Hematopoietic multipotent progenitor cell treated with erythropoietin and hydrocortisone succinate and interleukin-3 and kit ligand, for 6 days (in vitro differentiated cells): Measurements from ENCODE around the gene CD207.
"Not testable (repeated sequence)": the region's sequence is repeated elsewhere in the genome, so short reads cannot be mapped to it uniquely, and the experiment has no call there.

ENCODE experiments used
- DNase-seq: peaks from one replicate; pipeline ENCODE4 v3.0.0-alpha.2; 2015

Gene CD207

GRCh38 chr2:70835643-70836042, at the start of gene CD207:
CD207 (minus strand) TSS chr2:70835816; CDS start chr2:70835776, 40 bp downstream.
- DNase-seq, result no peak

DNA sequence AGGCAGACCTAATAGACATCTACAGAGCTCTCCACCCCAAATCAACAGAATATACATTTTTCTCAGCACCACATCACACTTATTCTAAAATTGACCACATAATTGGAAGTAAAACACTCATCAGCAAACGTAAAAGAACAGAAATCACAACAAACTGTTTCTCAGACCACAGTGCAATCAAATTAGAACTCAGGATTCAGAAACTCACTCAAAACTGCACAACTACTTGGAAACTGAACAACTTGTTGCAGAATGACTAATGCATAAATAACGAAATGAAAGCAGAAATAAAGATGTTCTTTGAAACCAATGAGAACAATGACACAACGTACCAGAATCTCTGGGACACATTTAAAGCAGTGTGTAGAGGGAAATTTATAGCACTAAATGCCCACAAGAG, 42.9 kb upstream of the CD207 start:
- DNase-seq, result not testable (repeated sequence)

DNA sequence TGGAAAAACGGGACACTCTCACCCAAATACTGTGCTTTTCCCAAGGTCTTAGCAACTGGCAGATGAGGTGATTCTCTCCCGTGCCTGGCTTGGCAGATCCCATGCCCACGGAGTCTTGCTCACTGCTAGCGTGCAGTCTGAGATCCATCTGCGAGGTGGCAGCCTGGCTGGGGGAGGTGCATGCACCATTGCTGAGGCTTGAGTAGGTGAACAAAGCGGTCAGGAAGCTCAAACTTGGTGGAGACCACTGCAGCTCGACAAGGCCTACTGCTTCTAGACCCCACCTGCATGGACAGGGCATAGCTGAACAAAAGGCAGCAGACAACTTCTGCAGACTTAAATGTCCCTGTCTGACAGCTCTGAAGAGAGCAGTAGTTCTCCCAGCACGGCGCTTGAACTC, 40.5 kb upstream of the CD207 start:
- DNase-seq, result not testable (repeated sequence)

GRCh38 chr2:70873541-70873940, 37.9 kb upstream of the CD207 start:
- DNase-seq, result no peak

DNA sequence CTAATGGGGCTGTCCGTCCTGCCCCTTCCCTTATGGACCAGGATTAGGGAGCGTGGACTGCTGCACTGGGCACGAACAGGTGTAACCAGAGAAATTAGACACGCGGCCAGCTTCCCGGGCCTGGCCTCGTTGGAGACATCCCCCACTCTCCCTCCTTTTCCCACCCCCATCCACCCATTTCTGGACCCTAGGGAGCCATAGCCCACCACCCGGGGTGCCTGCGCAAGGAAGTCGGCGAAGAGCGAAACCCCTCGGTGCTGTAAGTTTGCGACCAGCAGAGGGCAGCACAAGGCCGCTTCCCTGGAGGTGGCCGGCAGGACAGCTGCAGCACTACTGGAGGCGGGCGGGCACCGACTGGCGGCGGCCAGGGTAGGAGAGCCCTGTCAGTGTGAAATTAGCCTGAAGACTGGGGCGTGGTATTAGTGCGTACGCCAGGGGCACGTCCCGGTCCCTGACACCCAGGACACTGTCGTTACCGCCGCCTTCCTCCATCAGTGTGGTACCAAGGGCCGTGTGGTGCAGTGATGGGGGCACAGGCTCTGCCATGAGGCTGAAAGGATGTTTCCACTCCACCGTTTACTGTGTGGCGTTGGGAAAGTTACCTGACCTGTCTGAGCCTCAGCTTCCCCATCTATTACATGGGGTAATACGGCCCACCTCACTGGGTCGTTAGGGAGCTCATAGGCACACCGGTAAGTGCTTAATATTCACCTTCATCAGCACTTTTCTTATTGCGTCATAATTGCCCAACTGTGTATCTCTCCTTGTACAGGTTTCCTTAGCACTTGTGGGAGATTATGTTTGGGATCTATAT, 36.0 kb upstream of the CD207 start:
- peak; percentile 86 for DNase-seq

GRCh38 chr2:70870790-70871189, 35.2 kb upstream of the CD207 start:
- no peak for DNase-seq

DNA sequence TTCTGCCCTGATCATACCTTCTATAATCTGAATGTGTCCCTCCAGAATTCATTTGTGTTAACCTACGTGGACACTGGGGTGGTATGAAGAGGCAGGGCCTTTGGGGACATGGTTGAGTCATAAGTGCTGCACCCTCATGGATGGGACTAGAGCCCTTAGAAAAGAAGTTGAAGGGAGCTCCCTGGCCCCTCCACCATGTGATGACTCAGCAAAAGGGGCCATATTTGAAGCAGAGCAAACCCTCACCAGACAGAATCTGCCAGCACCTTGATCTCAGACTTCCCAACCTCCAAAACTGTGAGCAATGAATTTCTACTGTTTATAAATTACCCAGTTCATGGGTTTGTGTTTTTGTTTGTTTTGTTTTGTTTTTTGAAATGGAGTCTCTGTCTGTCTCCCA, 33.4 kb upstream of the CD207 start:
- DNase-seq, result no peak

GRCh38 chr2:70861777-70862625, 26.4 kb upstream of the CD207 start:
- DNase-seq, result peak; percentile 84

- DNase-seq, result no peak
Measured at GRCh38 chr2:70855667-70856066, 20.1 kb upstream of the CD207 start.

- no peak for DNase-seq
Measured at GRCh38 chr2:70854411-70854810, 18.8 kb upstream of the CD207 start.

DNA sequence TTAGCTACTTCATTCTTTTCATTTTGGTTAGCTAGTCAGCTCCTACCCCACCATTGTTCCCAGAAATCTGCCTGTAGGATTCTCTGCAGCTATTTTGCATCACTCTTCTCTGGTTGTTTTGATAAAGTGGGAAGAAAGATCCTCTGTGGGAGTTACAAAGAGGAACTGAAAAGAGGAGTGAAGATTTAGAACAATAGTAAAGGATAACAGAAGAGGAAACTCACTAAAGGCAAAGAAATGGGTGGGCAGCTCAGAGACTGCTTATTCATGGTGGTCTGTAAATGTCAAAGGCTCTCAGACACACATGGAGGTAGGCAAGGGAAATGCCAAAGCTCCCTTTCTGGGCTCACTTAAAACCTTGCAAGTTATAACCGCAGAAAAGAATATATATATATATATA, 17.2 kb upstream of the CD207 start:
- no peak for DNase-seq

- DNase-seq, result no peak
Measured at GRCh38 chr2:70851704-70852103, 16.1 kb upstream of the CD207 start.

- DNase-seq, result no peak
Measured at GRCh38 chr2:70850925-70851324, 15.3 kb upstream of the CD207 start.

- no peak for DNase-seq
Measured at GRCh38 chr2:70842401-70842800, 6.8 kb upstream of the CD207 start.

- no peak for DNase-seq
Measured at GRCh38 chr2:70837980-70838925, 2.6 kb upstream of the CD207 start.

GRCh38 chr2:70834881-70835280, 735 bp downstream of the CD207 start:
- no peak for DNase-seq

GRCh38 chr2:70834106-70834505, 1.5 kb downstream of the CD207 start:
- no peak for DNase-seq

DNA sequence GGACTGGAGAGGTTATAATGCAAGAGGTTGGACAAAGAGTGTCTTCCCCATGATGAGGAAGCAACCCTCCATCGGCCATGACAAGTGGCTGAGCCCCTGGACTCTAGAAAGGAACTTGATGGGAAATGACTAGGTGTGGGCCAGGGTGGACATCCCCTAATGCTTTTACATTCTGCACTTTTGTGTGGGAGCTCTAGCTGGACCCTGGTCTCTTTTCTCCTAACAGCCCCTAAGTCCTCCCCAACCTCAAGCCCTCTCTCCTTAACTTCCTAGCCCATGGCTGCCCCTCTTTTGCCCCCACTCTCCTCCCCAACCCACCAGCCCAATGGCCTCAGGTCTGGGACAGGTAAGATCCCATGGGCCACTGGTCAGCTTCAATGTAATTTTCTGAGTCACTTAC, 2.4 kb downstream of the CD207 start:
- DNase-seq, result no peak

DNA sequence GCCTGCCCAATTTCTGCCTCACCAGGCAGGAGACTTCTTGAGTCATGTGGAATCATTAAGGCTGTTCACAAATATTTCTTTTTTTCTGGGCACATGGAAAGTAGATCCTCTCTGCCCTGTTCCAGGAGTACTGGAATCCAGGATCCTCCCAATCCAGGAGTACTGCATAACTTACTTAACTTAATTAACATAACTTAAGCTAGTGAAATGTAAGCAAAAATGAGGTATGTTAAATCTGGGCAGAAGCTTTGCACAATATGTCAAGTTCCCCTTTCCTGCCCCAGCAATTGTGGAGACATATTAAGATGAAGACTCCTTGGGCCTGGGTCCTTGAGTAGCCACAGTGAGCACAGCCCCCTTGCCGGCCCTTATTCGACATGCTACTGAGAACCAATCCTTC, 3.2 kb downstream of the CD207 start:
- peak; percentile 11 for DNase-seq

- DNase-seq, result no peak
Measured at GRCh38 chr2:70831861-70832260, 3.8 kb downstream of the CD207 start.

DNA sequence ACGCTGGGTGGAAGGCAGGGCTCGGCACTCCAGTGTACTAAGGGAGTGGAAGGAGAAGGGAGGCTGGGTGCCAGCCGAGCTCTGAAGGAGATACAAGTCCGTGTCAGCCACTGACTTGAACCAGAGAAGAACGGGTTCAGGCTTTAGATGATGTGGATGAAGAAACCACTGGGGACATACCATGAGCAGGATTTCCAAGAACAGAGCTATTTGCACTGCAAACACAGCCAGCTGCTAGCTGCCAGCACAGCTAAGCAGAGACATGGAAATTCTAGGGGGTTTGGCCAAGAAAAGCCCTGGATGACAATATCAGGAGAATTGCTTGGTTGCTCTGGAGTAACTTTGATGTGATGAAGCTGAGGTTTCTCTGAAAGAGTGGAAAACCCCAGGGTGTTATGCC, 5.2 kb downstream of the CD207 start:
- no peak for DNase-seq

GRCh38 chr2:70829916-70830315, 5.7 kb downstream of the CD207 start:
- no peak for DNase-seq
